Measurements from ENCODE around the gene SPAG9. TPM values are rescaled to one million over a fixed set of nuclear protein-coding genes. Genes with fewer than 3 reads are reported as not detected.

SPAG9 gene
- total RNA-seq, 4 donors from 2014 or later, result 37.0 to 131 (median 116) TPM

- TF ChIP-seq POLR2AphosphoS5 (IDR thresholded peaks at IDR 0.05) (no peak), EP300 (IDR thresholded peaks at IDR 0.05; ENCODE audit: low read depth) (no peak), CTCF (IDR thresholded peaks at IDR 0.05) (no peak), POLR2A (IDR thresholded peaks at IDR 0.05) (no peak)
- Histone ChIP-seq H3K27me3 (no peaks in the 10 kb centered on the region), H3K4me1 (peaks cover 0 to 7% (median 0%) of the 10 kb centered on the region in 4 donors), H3K9me3 (no peaks in the 10 kb centered on the region), H3K36me3 (peaks cover 0 to 27% (median 13%) of the 10 kb centered on the region in 4 donors), H3K4me3 (no peak overlapping the region), H3K27ac (no peak overlapping the region)
- intact Hi-C loops (cut with DNase I; ENCODE audit: low total_unique reads), result no loop called here
- in situ Hi-C loops (cut with MboI; ENCODE audit: low pct_ligation_motif_present in 1 of 4, low pct_unique_long_range_greater_than_20kb in 1 of 4, low sequenced_read_pairs in 3 of 4), result no loop called here
- no peak for DNase-seq
- 100% methylated on average over 2 of the region's 2 CpGs; no CpG with 5 or more reads in 1 of the 2 donors for WGBS, 2 donors (ENCODE audit: low coverage in 1 of 2)
Observed at GRCh38 chr17:51013322-51013721, 107.3 kb downstream of the SPAG9 start.

- Histone ChIP-seq H3K4me1 (peaks cover 0 to 7% (median 0%) of the 10 kb centered on the region in 4 donors), H3K27me3 (no peaks in the 10 kb centered on the region), H3K27ac (no peak overlapping the region), H3K36me3 (peaks cover 0 to 24% (median 11%) of the 10 kb centered on the region in 4 donors), H3K4me3 (no peak overlapping the region), H3K9me3 (no peaks in the 10 kb centered on the region)
- 93 to 100% methylated on average over 2 to 4 of the region's 4 CpGs for WGBS, 2 donors (ENCODE audit: low coverage in 1 of 2)
- intact Hi-C loops (cut with DNase I; ENCODE audit: low total_unique reads), result no loop called here
- DNase-seq, result no peak
- no peak for TF ChIP-seq CTCF (IDR thresholded peaks at IDR 0.05)
- TF ChIP-seq POLR2A (IDR thresholded peaks at IDR 0.05), result no peak
- no peak for TF ChIP-seq EP300 (IDR thresholded peaks at IDR 0.05; ENCODE audit: low read depth)
- no peak for TF ChIP-seq POLR2AphosphoS5 (IDR thresholded peaks at IDR 0.05)
- in situ Hi-C loops (cut with MboI; ENCODE audit: low pct_ligation_motif_present in 1 of 4, low pct_unique_long_range_greater_than_20kb in 1 of 4, low sequenced_read_pairs in 3 of 4), result no loop called here
Observed at GRCh38 chr17:51012538-51012937, 108.1 kb downstream of the SPAG9 start.

- DNase-seq, result no peak
- H3K4me1 ChIP-seq, result peaks cover 0 to 4% (median 0%) of the 10 kb centered on the region in 4 donors
- in situ Hi-C loops (cut with MboI; ENCODE audit: low pct_ligation_motif_present in 1 of 4, low pct_unique_long_range_greater_than_20kb in 1 of 4, low sequenced_read_pairs in 3 of 4) (no loop called here), intact Hi-C loops (cut with DNase I; ENCODE audit: low total_unique reads) (no loop called here)
- 84% methylated on average over 1 of the region's 1 CpG; no CpG with 5 or more reads in 1 of the 2 donors for WGBS, 2 donors (ENCODE audit: low coverage in 1 of 2)
- H3K9me3 ChIP-seq, result no peaks in the 10 kb centered on the region
- no peaks in the 10 kb centered on the region for H3K27me3 ChIP-seq
- no peak overlapping the region for H3K27ac ChIP-seq
- TF ChIP-seq CTCF (IDR thresholded peaks at IDR 0.05), result no peak
- TF ChIP-seq POLR2AphosphoS5 (IDR thresholded peaks at IDR 0.05), result no peak
- TF ChIP-seq POLR2A (IDR thresholded peaks at IDR 0.05), result no peak
- TF ChIP-seq EP300 (IDR thresholded peaks at IDR 0.05; ENCODE audit: low read depth), result no peak
- peaks cover 0 to 37% (median 16%) of the 10 kb centered on the region in 4 donors for H3K36me3 ChIP-seq
- H3K4me3 ChIP-seq, result no peak overlapping the region
Observed at GRCh38 chr17:51010173-51010675, 110.4 kb downstream of the SPAG9 start.

DNA sequence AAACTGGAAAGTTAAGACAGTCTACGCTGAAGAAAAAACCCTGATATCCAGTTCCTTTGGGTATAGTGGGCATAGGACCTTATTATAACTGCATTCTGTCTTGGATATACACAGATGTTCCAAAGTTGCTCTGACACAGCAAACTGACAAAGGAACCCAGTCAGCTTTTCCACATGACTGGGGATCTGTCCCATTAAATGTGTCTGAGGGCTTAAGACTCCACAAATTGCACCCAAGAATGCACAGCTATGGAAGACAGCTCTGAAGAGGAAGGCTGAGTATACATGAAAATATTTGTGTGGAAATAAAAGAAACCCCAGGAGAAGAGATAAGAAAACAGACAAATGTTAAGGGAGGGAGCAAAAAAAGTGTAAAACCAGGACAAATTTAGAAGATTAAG is 114.1 kb downstream of the SPAG9 start:
- intact Hi-C loops (cut with DNase I; ENCODE audit: low total_unique reads), result no loop called here
- Histone ChIP-seq H3K27ac (no peak overlapping the region), H3K27me3 (no peaks in the 10 kb centered on the region), H3K4me1 (peaks cover 0 to 5% (median 0%) of the 10 kb centered on the region in 4 donors), H3K9me3 (no peaks in the 10 kb centered on the region), H3K36me3 (peaks cover 0 to 39% (median 17%) of the 10 kb centered on the region in 4 donors), H3K4me3 (no peak overlapping the region)
- TF ChIP-seq EP300 (IDR thresholded peaks at IDR 0.05; ENCODE audit: low read depth), result no peak
- TF ChIP-seq CTCF (IDR thresholded peaks at IDR 0.05), result no peak
- no peak for TF ChIP-seq POLR2AphosphoS5 (IDR thresholded peaks at IDR 0.05)
- no peak for TF ChIP-seq POLR2A (IDR thresholded peaks at IDR 0.05)
- 88 to 100% methylated on average over 1 of the region's 1 CpG for WGBS, 2 donors (ENCODE audit: low coverage in 1 of 2)
- DNase-seq, result no peak
- in situ Hi-C loops (cut with MboI; ENCODE audit: low pct_ligation_motif_present in 1 of 4, low pct_unique_long_range_greater_than_20kb in 1 of 4, low sequenced_read_pairs in 3 of 4), result loop anchor here in 2 of 4 donors (10.0 kb wide), 1 partner anchor 148 kb away; the partner anchor contains the start of gene NME1 (in 2 of the 2)
